ENCODE measurements around the gene HHATL. TPM values are rescaled to one million over a fixed set of nuclear protein-coding genes. Genes with fewer than 3 reads are reported as not detected.

HHATL gene
- total and polyA plus RNA-seq, 2 of the 8 experiments (the other 6 are each of a cell fraction or from before 2014, with no cell fraction given): 0.18 TPM; not detected in 1

- TF ChIP-seq CHD7 (IDR thresholded peaks at IDR 0.05; ENCODE audit: insufficient replicate concordance, low read length) (no peak), EGR1 (IDR thresholded peaks at IDR 0.05; ENCODE audit: borderline replicate concordance, low read depth, low read length) (no peak), SRF (IDR thresholded peaks at IDR 0.05; ENCODE audit: low read depth, low read length) (no peak), TEAD4 (IDR thresholded peaks at IDR 0.05; ENCODE audit: low read depth, low read length) (peak; percentile 74), ASH2L (IDR thresholded peaks at IDR 0.05; ENCODE audit: low read length) (peak; percentile 29), RAD21 (IDR thresholded peaks at IDR 0.05 in 1 of 2, conservative IDR thresholded peaks at IDR 0.05 in 1 of 2; ENCODE audit: low read depth in 2 of 2, low read length in 2 of 2) (peak; percentile 65 to 73), GTF2F1 (IDR thresholded peaks at IDR 0.05; ENCODE audit: borderline replicate concordance, low read depth, low read length) (no peak), NRF1 (IDR thresholded peaks at IDR 0.05; ENCODE audit: low read depth, low read length) (no peak)
- TF ChIP-seq, protein P1, sequence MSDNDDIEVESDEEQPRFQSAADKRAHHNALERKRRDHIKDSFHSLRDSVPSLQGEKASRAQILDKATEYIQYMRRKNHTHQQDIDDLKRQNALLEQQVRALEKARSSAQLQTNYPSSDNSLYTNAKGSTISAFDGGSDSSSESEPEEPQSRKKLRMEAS (IDR thresholded peaks at IDR 0.05): peak; percentile 66
Observed at GRCh38 chr3:42749753-42750231, 47.2 kb upstream of the HHATL start (continued).
